ENCODE data around the gene JCAD. TPM values are rescaled to one million over a fixed set of nuclear protein-coding genes. Genes with fewer than 3 reads are reported as not detected.

Gene JCAD
- total RNA-seq, 2 donors from 2014 or later: 0.05 to 0.29 TPM

GRCh38 chr10:30051220-30051619 lies 8.2 kb downstream of the JCAD start:
- Mint-ChIP-seq H3K36me3 (ENCODE audit: insufficient read depth in 2 of 2) (no peaks in the 10 kb centered on the region), H3K4me1 (ENCODE audit: low read depth) (peaks cover 23% of the 10 kb centered on the region), H3K27ac (no peak overlapping the region), H3K9me3 (no peaks in the 10 kb centered on the region), H3K27me3 (ENCODE audit: low read depth) (peaks cover 68% of the 10 kb centered on the region), H3K4me3 (no peak overlapping the region)
- ATAC-seq (replicated peaks in 1 of 2) (no peak), DNase-seq (no peak)

DNA sequence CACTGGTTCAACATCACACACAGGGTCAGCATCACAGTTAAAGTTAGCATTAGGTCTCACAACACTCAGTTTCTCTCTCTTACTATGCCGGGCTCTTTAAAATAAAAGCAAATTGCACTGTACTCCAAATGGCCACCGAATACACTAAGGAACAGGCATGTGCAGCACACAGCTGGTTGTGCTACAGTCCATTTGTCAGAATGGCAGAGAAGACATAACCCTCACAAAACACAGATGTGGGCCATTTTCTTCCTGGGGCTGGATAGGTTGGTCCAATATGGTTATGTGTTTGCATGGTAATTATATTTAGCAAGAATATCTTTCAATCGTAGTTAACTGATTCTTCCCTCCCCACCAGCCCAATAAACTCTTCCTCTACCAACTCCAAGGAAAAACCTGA lies 9.0 kb downstream of the JCAD start:
- H3K4me1 Mint-ChIP-seq (ENCODE audit: low read depth): peaks cover 23% of the 10 kb centered on the region
- H3K27ac Mint-ChIP-seq: no peak overlapping the region
- ATAC-seq (replicated peaks in 1 of 2) (no peak), DNase-seq (no peak)
- no peak overlapping the region for H3K4me3 Mint-ChIP-seq
- no peaks in the 10 kb centered on the region for H3K9me3 Mint-ChIP-seq
- H3K27me3 Mint-ChIP-seq (ENCODE audit: low read depth): peaks cover 68% of the 10 kb centered on the region
- H3K36me3 Mint-ChIP-seq (ENCODE audit: insufficient read depth in 2 of 2): no peaks in the 10 kb centered on the region

DNA sequence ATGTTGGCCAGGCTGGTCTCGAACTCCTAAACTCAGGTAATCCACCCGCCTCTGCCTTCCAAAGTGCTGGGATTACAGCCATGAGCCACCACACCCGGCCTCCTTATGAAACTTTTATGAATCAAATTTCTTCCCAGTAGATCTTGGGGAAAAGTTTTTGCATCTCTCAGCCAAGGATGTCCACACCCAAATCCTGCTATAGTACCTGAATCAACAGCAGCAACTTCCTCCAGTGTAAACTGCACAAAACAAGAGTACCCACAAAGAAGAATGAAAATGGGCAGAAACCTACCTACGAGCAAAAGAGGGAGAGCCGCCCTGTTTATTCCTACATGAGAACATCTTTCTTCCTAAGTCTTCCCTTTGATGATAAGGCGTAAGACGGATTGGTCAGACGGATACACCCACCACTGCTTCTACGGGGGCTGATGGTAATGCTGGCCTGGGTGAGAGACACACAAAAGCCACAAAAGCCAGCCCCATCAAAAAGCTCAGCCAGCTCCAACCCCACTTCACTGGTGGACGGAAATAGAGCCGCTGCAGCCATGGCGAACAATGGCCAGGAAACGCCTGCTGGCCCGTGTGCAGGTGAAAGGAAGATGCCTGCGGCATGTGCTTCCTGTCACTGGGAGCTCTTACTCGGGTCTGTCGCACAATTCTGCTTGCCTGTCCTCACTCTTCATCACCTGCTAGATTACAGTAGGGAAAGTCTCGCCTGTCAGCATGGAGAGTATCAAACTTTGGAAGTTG lies 10.4 kb downstream of the JCAD start:
- Mint-ChIP-seq H3K4me3 (peak overlapping the region; percentile 65 to 68), H3K27me3 (ENCODE audit: low read depth) (peaks cover 77% of the 10 kb centered on the region), H3K27ac (no peak overlapping the region), H3K9me3 (no peaks in the 10 kb centered on the region), H3K36me3 (ENCODE audit: insufficient read depth in 2 of 2) (no peaks in the 10 kb centered on the region), H3K4me1 (ENCODE audit: low read depth) (peaks cover 23% of the 10 kb centered on the region)
- no peak for DNase-seq
- ATAC-seq (replicated peaks in 1 of 2): no peak

DNA sequence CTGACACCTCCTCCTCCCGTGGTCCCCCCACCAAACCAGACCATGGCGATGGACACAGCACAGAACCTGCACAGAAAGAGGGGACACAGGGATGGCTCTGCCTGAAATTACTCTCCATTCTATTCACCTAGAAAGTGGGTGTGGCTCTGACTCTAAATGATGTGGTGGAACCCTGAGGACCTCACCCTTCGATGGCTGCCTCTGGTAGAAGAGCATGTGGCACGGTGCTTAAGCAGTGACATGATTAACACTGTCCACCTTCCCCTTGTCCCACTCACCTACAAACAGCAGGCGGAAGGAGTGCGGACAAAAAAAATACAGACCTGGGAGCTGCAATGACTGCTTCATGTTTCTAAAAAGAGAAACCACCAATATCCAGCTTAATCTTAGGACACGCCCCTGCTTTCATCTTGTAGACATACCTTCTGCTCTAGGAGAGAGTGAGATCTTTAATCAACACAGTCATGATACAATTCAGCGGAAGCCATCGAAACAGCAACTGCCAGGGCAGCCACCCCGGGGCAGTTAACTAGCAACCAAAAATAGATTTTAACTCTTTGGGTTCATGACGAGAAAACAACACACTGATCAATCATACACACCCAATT lies 11.4 kb downstream of the JCAD start:
- no peak for DNase-seq
- Mint-ChIP-seq H3K27me3 (ENCODE audit: low read depth) (peaks cover 83% of the 10 kb centered on the region), H3K36me3 (ENCODE audit: insufficient read depth in 2 of 2) (no peaks in the 10 kb centered on the region)

DNA sequence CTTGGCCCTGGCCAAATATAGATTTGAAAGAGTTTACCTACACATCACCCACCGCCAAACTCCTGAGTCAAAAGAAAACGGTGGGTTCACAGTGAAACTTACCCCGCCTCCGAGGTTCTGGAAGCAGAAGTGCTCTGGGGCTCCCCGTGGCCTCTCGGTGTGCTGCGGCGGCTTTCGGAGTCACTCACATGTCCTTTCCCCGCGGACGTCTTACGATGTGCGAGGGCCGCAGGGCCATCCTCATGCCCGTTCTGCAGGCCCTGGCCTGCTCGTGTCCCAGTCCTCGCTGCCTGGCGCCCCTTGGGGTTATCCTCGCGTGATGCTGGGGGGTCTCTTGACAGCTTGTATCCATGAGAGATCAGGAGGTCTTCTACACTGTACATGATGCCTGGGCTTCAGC lies 12.0 kb downstream of the JCAD start:
- peak in 1 of 2 donors; percentile 30 for ATAC-seq (replicated peaks in 1 of 2)
- Mint-ChIP-seq H3K4me3 (no peak overlapping the region), H3K4me1 (ENCODE audit: low read depth) (peaks cover 23% of the 10 kb centered on the region), H3K27me3 (ENCODE audit: low read depth) (peaks cover 87% of the 10 kb centered on the region), H3K36me3 (ENCODE audit: insufficient read depth in 2 of 2) (no peaks in the 10 kb centered on the region), H3K9me3 (no peaks in the 10 kb centered on the region), H3K27ac (no peak overlapping the region)
- no peak for DNase-seq

More for the DNA sequence above, 11.4 kb downstream of the JCAD start:
- ATAC-seq (replicated peaks in 1 of 2): peak; percentile 80 to 85
- Mint-ChIP-seq H3K4me3 (peak overlapping the region; percentile 65 to 68), H3K4me1 (ENCODE audit: low read depth) (peaks cover 23% of the 10 kb centered on the region), H3K9me3 (no peaks in the 10 kb centered on the region), H3K27ac (no peak overlapping the region)

DNA sequence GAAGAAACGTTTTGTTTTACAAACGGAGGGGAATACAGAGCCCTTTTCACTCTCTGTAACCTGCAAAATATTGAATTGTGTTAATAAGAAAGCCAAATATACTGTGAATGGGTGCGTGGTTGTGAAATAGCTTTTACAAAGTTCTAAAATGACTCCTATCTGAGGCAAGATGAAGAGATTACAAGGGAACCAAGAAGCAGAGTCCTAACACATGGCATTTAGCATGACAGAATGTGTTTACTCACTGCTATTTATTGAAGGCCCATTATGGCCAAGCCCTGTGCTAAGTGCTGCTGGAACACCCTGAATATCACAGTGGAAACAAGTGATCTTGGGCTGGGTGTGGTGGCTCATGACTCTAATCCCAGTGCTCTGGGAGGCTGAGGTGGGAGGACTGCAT lies 12.9 kb downstream of the JCAD start:
- no peak for DNase-seq
- no peak overlapping the region for H3K27ac Mint-ChIP-seq

GRCh38 chr10:30045961-30046360 lies 13.4 kb downstream of the JCAD start:
- H3K36me3 Mint-ChIP-seq (ENCODE audit: insufficient read depth in 2 of 2): no peaks in the 10 kb centered on the region
- H3K4me3 Mint-ChIP-seq: no peak overlapping the region
- H3K27me3 Mint-ChIP-seq (ENCODE audit: low read depth): peaks cover 81% of the 10 kb centered on the region
- H3K9me3 Mint-ChIP-seq: no peaks in the 10 kb centered on the region
- H3K27ac Mint-ChIP-seq: no peak overlapping the region
- H3K4me1 Mint-ChIP-seq (ENCODE audit: low read depth): peaks cover 23% of the 10 kb centered on the region
- DNase-seq (no peak), ATAC-seq (replicated peaks in 1 of 2) (no peak)

More for the DNA sequence above, 12.9 kb downstream of the JCAD start:
- Mint-ChIP-seq H3K9me3 (no peaks in the 10 kb centered on the region), H3K4me1 (ENCODE audit: low read depth) (peaks cover 23% of the 10 kb centered on the region), H3K4me3 (no peak overlapping the region), H3K36me3 (ENCODE audit: insufficient read depth in 2 of 2) (no peaks in the 10 kb centered on the region), H3K27me3 (ENCODE audit: low read depth) (peaks cover 86% of the 10 kb centered on the region)
- no peak for ATAC-seq (replicated peaks in 1 of 2)

- ATAC-seq (replicated peaks in 1 of 2): no peak
- Mint-ChIP-seq H3K4me1 (ENCODE audit: low read depth) (peaks cover 16% of the 10 kb centered on the region), H3K36me3 (ENCODE audit: insufficient read depth in 2 of 2) (no peaks in the 10 kb centered on the region), H3K4me3 (no peak overlapping the region), H3K27me3 (ENCODE audit: low read depth) (peaks cover 73% of the 10 kb centered on the region), H3K9me3 (no peaks in the 10 kb centered on the region), H3K27ac (no peak overlapping the region)
- no peak for DNase-seq
These were observed 15.7 kb downstream of the JCAD start for GRCh38 chr10:30043476-30044270.

GRCh38 chr10:30042820-30043219 lies 16.6 kb downstream of the JCAD start:
- Mint-ChIP-seq H3K27me3 (ENCODE audit: low read depth) (peaks cover 73% of the 10 kb centered on the region), H3K4me3 (no peak overlapping the region), H3K4me1 (ENCODE audit: low read depth) (peaks cover 7% of the 10 kb centered on the region), H3K9me3 (no peaks in the 10 kb centered on the region), H3K27ac (no peak overlapping the region), H3K36me3 (ENCODE audit: insufficient read depth in 2 of 2) (no peaks in the 10 kb centered on the region)
- ATAC-seq (replicated peaks in 1 of 2) (no peak), DNase-seq (no peak)

GRCh38 chr10:30041196-30042105 lies 17.9 kb downstream of the JCAD start:
- no peaks in the 10 kb centered on the region for H3K4me1 Mint-ChIP-seq (ENCODE audit: low read depth)
- no peak for DNase-seq
- no peak overlapping the region for H3K4me3 Mint-ChIP-seq
- no peaks in the 10 kb centered on the region for H3K36me3 Mint-ChIP-seq (ENCODE audit: insufficient read depth in 2 of 2)
- H3K27ac Mint-ChIP-seq: no peak overlapping the region
- no peak for ATAC-seq (replicated peaks in 1 of 2)
- peaks cover 77% of the 10 kb centered on the region for H3K27me3 Mint-ChIP-seq (ENCODE audit: low read depth)
- no peaks in the 10 kb centered on the region for H3K9me3 Mint-ChIP-seq

DNA sequence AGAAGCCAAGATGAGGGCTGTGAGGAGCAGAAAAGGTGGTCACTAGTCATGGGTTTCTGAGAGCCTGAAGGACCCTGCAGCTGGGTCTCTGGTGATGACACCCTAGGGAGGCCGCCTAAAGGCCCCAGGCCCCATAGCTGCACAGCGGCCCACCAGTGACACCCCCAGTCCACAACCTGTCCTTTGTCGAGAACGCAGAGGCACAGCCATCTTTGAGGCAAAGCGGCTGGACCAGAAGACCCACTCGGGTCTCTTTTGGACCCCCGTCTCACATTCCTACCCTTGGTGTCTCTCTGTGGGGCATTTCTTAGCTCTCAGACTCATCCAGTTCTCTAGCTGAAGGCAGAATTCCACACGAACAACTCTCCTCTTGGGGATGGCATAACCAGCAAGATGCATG lies 18.8 kb downstream of the JCAD start:
- ATAC-seq (replicated peaks in 1 of 2) (no peak), DNase-seq (no peak)
- Mint-ChIP-seq H3K9me3 (no peaks in the 10 kb centered on the region), H3K36me3 (ENCODE audit: insufficient read depth in 2 of 2) (no peaks in the 10 kb centered on the region), H3K27me3 (ENCODE audit: low read depth) (peaks cover 72% of the 10 kb centered on the region), H3K27ac (peak overlapping the region; percentile 34), H3K4me1 (ENCODE audit: low read depth) (peaks cover 2% of the 10 kb centered on the region), H3K4me3 (no peak overlapping the region)

DNA sequence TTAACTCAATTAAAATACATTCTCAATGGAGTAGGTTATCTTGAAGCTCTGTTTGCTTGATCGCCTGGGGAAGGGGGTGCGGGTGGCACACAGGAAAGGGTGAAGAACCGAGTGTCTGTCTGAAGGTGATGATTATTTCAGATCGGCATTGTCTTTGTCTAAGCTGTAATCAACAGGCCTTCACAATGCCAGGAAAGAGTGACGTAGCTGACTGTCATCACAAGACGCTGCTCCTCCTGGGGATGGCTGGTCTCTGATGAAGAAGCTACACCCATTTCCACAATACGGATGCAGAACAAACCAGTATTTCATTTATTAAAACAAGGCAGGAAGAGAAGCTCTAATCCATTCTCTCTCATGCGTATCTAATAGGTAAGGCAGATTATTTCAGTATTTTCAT lies 19.4 kb downstream of the JCAD start:
- ATAC-seq (replicated peaks in 1 of 2): no peak
- no peak overlapping the region for H3K27ac Mint-ChIP-seq
- peaks cover 5% of the 10 kb centered on the region for H3K4me1 Mint-ChIP-seq (ENCODE audit: low read depth)
- no peaks in the 10 kb centered on the region for H3K36me3 Mint-ChIP-seq (ENCODE audit: insufficient read depth in 2 of 2)
- peaks cover 72% of the 10 kb centered on the region for H3K27me3 Mint-ChIP-seq (ENCODE audit: low read depth)
- H3K9me3 Mint-ChIP-seq: no peaks in the 10 kb centered on the region
- no peak overlapping the region for H3K4me3 Mint-ChIP-seq
- DNase-seq: no peak

All from activated T-cell treated with anti-CD3 and anti-CD28 coated beads, Interleukin-2, amount 50 U/mL, for 72 hours (primary cell).